Measurements from ENCODE around the gene HPS1. TPM values are rescaled to one million over a fixed set of nuclear protein-coding genes. Genes with fewer than 3 reads are reported as not detected.

HPS1 gene
- polyA plus RNA-seq = 10.7 and 12.7 TPM in 2 replicates

DNA sequence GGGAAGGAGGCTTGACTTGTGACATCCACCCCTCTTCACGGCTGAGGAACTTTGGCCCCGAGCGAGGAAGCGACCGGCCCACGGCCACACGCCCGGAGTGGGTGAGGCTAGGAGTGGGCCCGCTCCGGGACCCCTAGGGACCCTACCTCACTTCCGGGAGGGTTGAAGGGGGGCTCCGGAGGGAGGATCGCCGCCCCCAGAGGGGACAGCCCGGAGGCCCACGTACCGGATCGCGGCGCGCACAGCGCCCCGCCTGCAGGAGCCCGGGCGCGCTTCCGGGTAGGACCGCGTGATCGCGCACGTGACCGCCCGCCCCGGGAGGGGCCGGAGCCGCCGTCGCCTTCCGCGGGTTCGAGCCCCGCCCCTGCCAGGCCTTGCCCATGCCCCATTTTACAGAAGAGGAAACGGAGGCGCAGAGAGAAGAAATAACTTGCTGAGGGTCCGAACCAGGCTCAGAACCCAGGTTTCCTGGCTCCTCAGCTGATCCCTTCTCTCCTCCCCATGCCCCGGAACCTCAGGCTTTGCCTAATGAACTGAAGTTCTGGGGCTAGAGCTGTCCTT lies at the start of gene HPS1:
HPS1 (minus strand) TSS at position 275 of the 561 bp plus-strand sequence. CDS start 3,695 bp downstream, outside the sequence.

GRCh38 chr10:98414932-98415730 lies 31.6 kb downstream of the HPS1 start, which contains the start of gene PYROXD2:
Gene PYROXD2 (minus strand): TSS chr10:98415182. CDS start chr10:98415135, 47 bp downstream.

Other genes with a start within 250 kb of the HPS1 start
- not detected in 2 replicates for gene LOXL4, start 178.7 kb downstream of the HPS1 start, polyA plus RNA-seq
- gene PYROXD2, start 31.8 kb downstream of the HPS1 start, polyA plus RNA-seq = 1.7 and 4.4 TPM in 2 replicates